ENCODE data around the gene TMEM131L.

TMEM131L gene

GRCh38 chr4:153618833-153619232 is 152.7 kb downstream of the TMEM131L start:
- no peak overlapping the region for H2AFZ ChIP-seq (ENCODE audit: low read length)
- no peaks in the 10 kb centered on the region for H3F3A ChIP-seq (ENCODE audit: low read depth)
- no peak for TF ChIP-seq CTCF (conservative IDR thresholded peaks at IDR 0.05; ENCODE audit: low read length)
- no peak for TF ChIP-seq EZH2phosphoT487 (IDR thresholded peaks at IDR 0.05; ENCODE audit: borderline replicate concordance)
- H3K27me3 ChIP-seq (ENCODE audit: insufficient read depth, low read length, poor library complexity, severe bottlenecking) = no peaks in the 10 kb centered on the region
- H3K4me2 ChIP-seq (ENCODE audit: low read depth, low read length, poor library complexity, severe bottlenecking) = no peak overlapping the region
- no peaks in the 10 kb centered on the region for H3K4me1 ChIP-seq (ENCODE audit: insufficient read depth, low read length, poor library complexity, severe bottlenecking)
- H3K4me3 ChIP-seq (ENCODE audit: low read length, poor library complexity, severe bottlenecking) = no peak overlapping the region
- peaks cover 96% of the 10 kb centered on the region for H3K36me3 ChIP-seq (ENCODE audit: insufficient read depth, low read length)
- no peaks in the 10 kb centered on the region for H4K20me1 ChIP-seq (ENCODE audit: insufficient read depth, low read length, poor library complexity, severe bottlenecking)
- no peaks in the 10 kb centered on the region for H3K9me3 ChIP-seq (ENCODE audit: insufficient read depth, low read depth, low read length)
- H3K9me2 ChIP-seq (replicated peaks; ENCODE audit: low read depth, low read length) = no peaks in the 10 kb centered on the region
- H3K79me2 ChIP-seq (ENCODE audit: insufficient read depth, low read length) = no peaks in the 10 kb centered on the region
- no peak overlapping the region for H3K9ac ChIP-seq (ENCODE audit: low read depth, low read length, poor library complexity, severe bottlenecking)

DNA sequence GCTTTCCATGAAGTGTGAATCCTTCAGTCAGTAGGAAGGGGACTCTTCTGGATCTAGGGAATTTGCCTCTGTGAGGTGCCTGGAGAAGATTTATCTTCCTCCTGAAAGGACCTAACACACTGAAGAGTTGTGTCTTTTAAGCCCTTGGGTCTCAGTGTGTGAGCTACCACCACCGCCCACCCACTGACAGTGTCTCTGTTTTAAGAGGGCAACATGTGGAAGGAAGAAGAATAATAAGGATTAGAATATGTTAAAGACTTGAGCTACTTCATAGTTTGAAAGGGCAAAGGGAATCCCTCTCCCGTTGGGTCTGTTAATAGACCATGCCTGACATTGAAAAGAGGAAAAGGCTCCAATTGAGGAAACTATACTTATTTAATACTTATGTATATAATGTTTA is 153.7 kb downstream of the TMEM131L start:
- Histone ChIP-seq H2AFZ (ENCODE audit: low read length) (no peak overlapping the region), H4K20me1 (ENCODE audit: insufficient read depth, low read length, poor library complexity, severe bottlenecking) (no peaks in the 10 kb centered on the region), H3K9me3 (ENCODE audit: insufficient read depth, low read depth, low read length) (no peaks in the 10 kb centered on the region), H3K9ac (ENCODE audit: low read depth, low read length, poor library complexity, severe bottlenecking) (no peak overlapping the region), H3F3A (ENCODE audit: low read depth) (no peaks in the 10 kb centered on the region), H3K27me3 (ENCODE audit: insufficient read depth, low read length, poor library complexity, severe bottlenecking) (no peaks in the 10 kb centered on the region), H3K4me1 (ENCODE audit: insufficient read depth, low read length, poor library complexity, severe bottlenecking) (no peaks in the 10 kb centered on the region), H3K4me3 (ENCODE audit: low read length, poor library complexity, severe bottlenecking) (no peak overlapping the region), H3K79me2 (ENCODE audit: insufficient read depth, low read length) (no peaks in the 10 kb centered on the region), H3K36me3 (ENCODE audit: insufficient read depth, low read length) (peaks cover 93% of the 10 kb centered on the region), H3K9me2 (replicated peaks; ENCODE audit: low read depth, low read length) (no peaks in the 10 kb centered on the region), H3K4me2 (ENCODE audit: low read depth, low read length, poor library complexity, severe bottlenecking) (no peak overlapping the region)
- TF ChIP-seq EZH2phosphoT487 (IDR thresholded peaks at IDR 0.05; ENCODE audit: borderline replicate concordance) (no peak), CTCF (conservative IDR thresholded peaks at IDR 0.05; ENCODE audit: low read length) (no peak)

DNA sequence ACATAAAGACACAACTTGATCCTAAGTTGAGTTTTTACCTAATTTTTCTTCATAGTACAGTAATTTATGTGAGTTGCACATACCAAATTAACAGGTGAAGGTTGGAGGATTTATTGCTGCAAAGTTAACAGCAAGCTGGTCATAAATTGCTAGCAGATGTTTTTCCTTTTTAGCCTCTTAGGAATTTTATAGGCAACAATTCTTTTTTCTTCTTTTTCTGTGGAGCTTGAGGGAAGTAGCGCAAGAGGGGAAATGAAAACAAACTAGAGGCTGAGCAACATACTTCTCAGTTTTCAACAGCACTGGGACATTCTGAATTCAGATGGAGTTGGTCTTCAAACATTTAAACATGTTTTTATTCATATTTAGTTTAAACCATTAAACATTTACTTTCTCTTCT is 154.2 kb downstream of the TMEM131L start:
- Histone ChIP-seq H3K4me3 (ENCODE audit: low read length, poor library complexity, severe bottlenecking) (no peak overlapping the region), H2AFZ (ENCODE audit: low read length) (no peak overlapping the region), H3F3A (ENCODE audit: low read depth) (no peaks in the 10 kb centered on the region), H3K79me2 (ENCODE audit: insufficient read depth, low read length) (no peaks in the 10 kb centered on the region), H3K36me3 (ENCODE audit: insufficient read depth, low read length) (peaks cover 93% of the 10 kb centered on the region), H3K4me2 (ENCODE audit: low read depth, low read length, poor library complexity, severe bottlenecking) (no peak overlapping the region), H3K9me2 (replicated peaks; ENCODE audit: low read depth, low read length) (no peaks in the 10 kb centered on the region), H3K27me3 (ENCODE audit: insufficient read depth, low read length, poor library complexity, severe bottlenecking) (no peaks in the 10 kb centered on the region), H4K20me1 (ENCODE audit: insufficient read depth, low read length, poor library complexity, severe bottlenecking) (no peaks in the 10 kb centered on the region), H3K9ac (ENCODE audit: low read depth, low read length, poor library complexity, severe bottlenecking) (no peak overlapping the region), H3K4me1 (ENCODE audit: insufficient read depth, low read length, poor library complexity, severe bottlenecking) (no peaks in the 10 kb centered on the region), H3K9me3 (ENCODE audit: insufficient read depth, low read depth, low read length) (no peaks in the 10 kb centered on the region)
- TF ChIP-seq CTCF (conservative IDR thresholded peaks at IDR 0.05; ENCODE audit: low read length) = no peak
- no peak for TF ChIP-seq EZH2phosphoT487 (IDR thresholded peaks at IDR 0.05; ENCODE audit: borderline replicate concordance)
